Stimulated activated naive CD8-positive, alpha-beta T cell treated with anti-CD3 and anti-CD28 coated beads, Interleukin-15, Interleukin-2, amounts not matched to agents 100 U/mL and 50 U/mL, for 24 hours (primary cell): ENCODE results near the gene ACVR2A.

Experiments used
- ATAC-seq: fragments of 150-1000 bp; cut with Tn5 transposase; one replicate; pipeline ENCODE4 v1.10.0; 2021
- DNase-seq: peaks from one replicate; pipeline ENCODE4 v3.0.0; 2021

The ACVR2A gene

DNA sequence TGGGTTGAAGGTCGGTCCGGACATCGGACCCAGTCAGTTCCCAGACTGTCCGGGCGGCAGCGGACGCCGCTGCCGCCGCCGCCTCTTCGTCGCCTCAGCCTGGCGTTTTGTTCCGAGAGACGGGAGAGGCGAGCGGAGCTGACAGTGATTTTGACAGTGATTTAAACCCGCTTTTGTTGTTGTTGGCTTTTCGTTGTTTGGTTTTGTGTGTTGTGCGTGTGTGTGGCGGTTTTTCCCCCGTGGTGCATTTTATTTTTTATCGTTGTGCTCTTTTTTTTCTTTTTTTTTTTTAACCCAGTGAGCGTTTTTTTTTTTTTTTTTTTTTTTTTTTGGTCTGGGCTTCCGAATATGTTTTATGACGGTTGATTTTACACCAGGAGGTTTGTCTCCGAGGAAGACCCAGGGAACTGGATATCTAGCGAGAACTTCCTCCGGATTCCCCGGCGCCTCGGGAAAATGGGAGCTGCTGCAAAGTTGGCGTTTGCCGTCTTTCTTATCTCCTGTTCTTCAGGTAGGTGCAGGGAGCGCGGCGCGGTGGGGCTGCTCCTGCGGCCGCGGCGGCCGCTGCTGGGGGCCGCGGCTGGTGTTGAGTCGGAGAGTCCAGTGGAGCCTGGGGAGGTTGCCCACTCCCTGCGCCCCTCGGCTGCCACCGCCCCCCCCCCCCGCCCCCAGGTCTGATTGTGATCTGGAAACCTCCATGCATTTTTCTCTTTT is at the start of gene ACVR2A:
Gene ACVR2A, plus strand, starts transcription at position 333 of the 714 bp plus-strand sequence. Its CDS starts 124 bp downstream, at position 457.
- peak; percentile 25 for DNase-seq
- peak; percentile 14 for ATAC-seq

DNA sequence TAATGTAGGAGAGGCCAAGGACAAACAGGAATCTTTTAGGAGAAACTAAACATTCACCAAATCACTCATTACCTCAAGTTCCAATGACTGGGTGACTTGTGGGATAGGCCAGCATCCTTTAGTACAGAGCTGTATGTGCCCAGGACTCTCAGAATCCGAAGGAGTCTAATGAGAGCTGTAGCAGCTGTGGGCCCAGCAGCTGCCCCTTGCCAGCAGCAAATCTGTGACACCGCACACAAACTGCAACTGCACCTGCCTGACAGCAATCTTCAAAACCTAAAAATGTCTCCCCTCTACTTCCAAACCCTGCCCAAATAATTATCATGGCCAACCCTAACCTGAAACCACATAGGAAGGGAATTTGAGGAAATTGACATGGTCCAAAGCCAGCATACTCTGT is 44.5 kb upstream of the ACVR2A start:
- ATAC-seq: no peak
- DNase-seq: no peak

DNA sequence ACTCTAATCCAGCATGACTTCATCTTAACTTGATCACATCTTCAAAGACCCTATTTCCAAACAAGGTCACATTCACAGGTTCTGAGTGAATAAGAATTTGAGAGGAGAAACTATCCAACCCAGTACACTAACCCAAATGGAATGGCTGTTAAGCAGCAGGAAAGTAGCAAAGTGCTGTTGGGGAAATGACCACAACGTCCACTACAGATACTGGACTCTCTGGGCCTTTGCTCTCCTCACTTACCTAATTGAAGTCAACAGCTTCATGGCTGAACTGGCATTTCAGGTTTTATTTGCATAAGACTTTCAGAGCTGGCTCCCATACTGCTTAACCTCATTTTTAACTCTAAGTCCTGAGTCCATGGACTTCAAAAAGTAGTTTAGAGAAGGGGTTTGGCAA is 38.0 kb upstream of the ACVR2A start:
- no peak for DNase-seq
- ATAC-seq: no peak

DNA sequence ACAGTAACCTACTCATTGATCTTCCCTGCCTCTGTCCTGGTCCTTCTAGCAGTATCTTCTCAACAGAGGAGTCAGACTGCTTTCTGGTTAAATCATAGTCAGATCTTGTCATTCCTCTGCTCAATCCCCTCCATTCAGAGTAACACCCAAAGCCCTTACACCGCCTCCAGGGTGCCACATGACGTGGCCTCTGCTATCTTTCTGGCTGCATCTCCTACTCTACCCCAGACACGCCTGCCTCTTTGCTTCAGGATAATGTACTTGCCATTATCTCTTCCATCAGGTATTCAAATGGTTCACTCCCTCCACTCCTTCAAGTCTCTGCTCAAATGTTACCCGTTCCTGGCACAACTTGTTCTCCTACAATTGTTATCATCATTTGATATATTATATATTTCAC is 36.3 kb upstream of the ACVR2A start:
- DNase-seq (no peak), ATAC-seq (no peak)

DNA sequence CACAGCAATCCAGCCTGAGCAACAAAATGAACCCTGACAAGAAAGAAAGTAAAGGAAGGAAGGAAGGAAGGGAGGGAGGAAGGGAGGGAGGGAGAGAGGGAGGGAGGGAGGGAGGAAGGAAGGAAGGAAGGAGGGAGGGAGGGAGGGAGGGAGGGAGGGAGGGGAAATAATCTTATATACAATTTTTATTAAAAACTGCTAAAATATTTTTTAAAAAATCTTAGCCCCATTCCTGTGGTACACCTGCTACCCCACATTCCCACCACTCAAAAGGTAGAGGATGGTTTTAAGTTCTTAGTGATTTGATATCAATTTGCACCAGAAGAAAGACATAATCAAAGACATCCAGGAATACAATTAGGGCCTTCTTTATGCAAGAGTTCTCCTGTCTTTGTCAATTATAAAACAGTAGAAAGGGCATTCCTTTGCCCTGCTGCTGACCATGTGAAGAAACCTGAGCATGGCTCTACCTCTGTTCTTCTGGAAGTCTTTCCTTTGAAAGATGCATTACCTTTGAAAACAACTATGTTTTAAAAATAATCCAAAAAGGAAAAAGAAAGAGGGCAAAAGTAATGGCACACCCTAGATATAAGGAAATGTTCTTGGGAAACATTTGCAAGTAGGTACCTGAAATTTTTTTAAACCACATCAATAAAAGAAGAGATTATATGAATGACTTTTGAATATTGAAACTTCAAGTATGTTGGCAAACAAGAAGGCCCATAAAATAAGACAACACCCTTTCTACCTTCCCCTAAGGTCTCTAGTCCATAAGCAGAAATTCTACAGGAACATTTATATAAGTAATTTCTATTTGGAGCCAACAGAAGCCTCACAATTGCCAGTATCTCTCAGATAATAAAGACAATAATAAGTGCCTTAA is 33.7 kb upstream of the ACVR2A start:
- no peak for ATAC-seq
- no peak for DNase-seq

DNA sequence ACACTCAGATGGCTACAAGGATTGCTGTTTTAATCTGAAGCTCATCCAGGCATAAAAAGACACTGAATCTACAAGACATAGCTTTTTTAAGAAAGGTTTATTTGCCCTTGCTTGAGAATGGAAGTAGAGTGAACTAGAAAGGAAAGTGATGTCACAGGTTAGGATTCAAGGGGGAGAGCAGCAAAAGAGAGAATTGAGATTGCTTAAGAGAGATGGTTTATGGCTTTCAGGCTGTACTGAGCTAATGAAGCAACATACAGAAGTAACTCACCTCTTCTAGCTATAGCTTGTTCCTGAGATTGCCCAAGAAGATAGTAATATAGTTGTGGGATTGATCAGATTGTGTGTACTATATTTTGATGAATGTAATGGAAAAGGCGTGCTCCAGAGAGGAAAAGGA is 26.1 kb upstream of the ACVR2A start:
- DNase-seq: no peak
- no peak for ATAC-seq

DNA sequence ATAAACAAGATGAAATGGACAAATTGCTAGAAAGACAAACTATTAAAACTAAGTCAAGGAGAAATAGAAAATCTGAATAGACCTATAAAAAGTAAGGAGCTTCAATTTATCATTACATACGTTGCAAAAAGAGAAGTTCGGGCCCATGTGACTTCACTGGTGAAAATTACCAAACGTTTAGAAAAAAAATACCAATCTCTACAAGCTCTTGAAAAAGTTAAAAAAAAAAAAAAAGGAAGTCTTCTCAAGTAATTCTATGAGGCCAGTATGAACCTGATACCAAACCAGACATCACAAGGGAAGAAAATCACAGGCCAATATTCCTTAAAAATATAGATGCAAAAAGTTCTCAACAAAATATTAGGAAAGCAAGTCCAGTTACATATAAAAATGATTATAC is 20.2 kb upstream of the ACVR2A start:
- ATAC-seq: no peak
- DNase-seq: no peak

DNA sequence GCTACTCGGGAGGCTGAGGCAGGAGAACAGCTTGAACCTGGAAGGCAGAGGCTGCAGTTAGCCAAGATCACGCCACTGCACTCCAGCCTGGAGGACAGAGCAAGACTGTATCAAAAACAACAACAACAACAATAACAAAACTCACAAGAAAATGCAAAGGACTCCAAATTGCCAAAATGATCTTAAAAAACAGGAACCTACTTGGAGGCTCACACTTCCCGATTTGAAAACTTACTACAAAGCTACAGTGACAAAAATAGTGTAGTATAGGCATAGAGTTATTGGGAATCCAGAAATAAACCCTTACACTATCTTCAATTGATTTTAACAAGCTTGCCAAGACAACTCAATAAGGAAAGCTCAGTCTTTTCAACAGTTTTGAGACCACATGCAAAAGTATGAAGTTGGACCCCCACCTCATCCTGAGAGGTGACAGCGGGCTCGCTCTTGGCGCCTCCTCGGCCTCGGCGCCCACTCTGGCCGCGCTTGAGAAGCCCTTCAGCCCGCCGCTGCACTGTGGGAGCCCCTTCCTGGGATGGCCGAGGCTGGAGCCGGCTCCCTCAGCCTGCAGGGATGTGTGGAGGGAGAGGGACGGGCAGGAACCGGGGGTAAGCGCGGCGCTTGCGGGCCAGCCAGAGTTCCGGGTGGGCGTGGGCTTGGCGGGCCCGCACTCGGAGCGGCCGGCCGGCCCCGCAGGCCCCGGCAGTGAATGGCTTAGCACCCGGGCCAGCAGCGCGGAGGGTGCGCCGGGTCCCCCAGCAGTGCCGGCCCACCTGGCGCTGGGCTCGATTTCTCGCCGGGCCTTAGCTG is 18.3 kb upstream of the ACVR2A start:
- ATAC-seq (no peak), DNase-seq (no peak)

DNA sequence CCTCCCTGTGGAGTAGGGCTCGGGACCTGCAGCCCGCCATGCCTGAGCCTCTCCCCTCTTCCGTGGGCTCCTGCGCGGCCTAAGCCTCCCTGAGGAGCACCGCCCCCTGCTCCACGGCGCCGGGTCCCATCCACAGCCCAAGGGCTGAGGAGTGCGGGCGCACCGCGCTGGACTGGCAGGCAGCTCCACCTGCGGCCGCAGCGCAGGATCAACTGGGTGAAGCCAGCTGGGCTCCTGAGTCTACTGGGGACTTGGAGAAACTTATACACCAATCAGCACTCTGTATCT is 17.8 kb upstream of the ACVR2A start:
- ATAC-seq: no peak
- no peak for DNase-seq

DNA sequence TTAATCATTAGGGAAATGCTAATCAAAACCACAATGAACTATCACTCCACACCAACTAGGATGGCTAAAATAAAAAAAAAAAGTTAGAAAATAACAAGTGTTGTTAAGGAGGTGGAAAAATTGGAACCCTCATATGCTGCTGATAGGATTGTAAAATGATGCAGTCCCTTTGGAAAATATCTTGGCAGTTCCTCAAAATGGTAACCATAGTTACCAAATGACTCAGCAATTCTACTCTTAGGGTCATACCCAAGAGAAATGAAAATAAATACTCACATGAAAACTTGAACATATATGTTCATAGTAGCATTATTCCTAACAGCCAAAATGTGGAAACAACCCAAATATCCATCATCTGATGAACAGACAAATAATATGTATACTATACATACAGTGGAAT is 15.7 kb upstream of the ACVR2A start:
- DNase-seq (no peak), ATAC-seq (no peak)

DNA sequence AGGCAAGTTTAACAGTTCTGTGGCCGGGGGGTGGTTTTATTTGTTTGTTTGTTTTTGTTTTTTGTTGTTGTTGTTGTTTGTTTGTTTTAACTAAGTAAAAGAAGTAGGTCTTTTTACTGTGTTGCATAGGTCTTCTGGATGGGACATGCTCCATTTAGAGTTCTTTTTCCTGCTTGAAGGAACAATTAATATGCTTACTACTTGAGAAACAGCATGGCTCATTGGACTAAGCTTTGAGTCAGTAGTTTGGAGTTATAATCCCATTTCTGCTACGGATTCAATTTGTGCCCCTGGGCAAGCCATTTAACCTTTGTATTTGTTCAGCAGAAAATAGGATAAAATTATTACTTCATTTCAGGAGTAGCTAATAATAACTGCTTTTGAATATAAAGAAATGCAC is 8.7 kb upstream of the ACVR2A start:
- DNase-seq (no peak), ATAC-seq (no peak)

DNA sequence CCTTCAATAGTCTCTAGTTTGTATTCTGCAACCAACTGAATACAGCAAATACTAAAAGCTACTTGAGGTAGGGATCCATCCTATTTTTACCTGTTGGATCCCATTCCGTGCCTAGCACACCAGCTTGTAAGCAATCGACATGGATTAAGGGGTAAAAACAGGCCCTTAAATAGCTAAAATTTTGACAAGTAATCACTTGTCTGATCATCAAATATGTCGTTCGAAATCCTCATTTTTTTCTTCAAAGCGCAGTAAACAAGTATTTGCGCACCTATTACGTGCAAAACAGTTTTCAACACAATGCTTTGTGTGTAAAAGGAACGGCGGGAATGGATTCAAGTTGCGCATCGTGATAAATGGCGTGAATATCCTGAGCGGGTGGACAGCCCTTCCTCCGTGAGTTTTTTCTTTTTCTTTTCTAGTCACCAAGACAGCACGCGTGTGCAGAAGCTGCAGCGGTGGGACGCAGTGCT is 1.4 kb upstream of the ACVR2A start:
- no peak for DNase-seq

DNA sequence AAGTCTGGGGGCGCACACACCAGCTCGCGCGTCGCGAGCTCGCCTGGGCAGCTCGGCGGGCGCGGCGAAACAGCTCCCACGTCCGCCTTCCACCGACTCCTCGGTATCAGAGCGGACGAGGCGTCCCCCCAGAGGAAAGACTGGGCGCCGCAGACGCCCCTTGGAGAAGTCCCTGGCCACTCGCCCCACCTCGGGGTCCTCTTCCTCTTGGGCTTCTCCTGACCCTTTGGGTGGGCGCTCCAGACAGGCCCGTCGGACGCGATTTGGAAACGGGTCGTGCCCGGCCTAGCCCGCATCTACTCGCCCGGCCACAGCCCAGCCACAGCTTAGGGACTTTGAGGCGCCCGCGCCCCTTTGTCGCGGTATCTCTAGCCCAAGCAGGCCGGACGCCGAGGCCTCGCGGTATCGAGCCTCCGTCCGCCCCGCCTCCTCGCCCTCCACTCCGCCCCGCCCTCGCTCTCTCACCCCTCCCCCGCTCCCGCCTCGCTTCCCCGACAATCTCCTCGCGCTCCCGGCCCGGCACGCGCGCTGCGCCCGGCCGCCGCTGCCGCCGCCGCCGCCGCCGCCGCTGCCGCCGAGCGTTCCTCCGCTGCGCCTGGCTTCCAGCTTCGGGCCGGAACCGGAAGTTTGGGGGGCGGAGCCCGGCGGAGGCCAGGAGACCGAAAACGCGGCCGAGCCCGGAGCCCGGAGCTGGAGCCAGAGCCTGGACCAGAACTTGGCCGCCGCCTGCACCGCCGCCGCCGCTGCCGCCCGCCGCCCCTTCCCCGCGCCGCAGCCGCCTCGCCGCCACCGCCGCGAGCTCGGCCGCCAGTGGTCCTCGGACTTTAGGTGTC is 749 bp upstream of the ACVR2A start:
- DNase-seq: peak; percentile 89
- ATAC-seq: peak; percentile 82

More for the DNA sequence above, 1.4 kb upstream of the ACVR2A start:
- no peak for ATAC-seq

DNA sequence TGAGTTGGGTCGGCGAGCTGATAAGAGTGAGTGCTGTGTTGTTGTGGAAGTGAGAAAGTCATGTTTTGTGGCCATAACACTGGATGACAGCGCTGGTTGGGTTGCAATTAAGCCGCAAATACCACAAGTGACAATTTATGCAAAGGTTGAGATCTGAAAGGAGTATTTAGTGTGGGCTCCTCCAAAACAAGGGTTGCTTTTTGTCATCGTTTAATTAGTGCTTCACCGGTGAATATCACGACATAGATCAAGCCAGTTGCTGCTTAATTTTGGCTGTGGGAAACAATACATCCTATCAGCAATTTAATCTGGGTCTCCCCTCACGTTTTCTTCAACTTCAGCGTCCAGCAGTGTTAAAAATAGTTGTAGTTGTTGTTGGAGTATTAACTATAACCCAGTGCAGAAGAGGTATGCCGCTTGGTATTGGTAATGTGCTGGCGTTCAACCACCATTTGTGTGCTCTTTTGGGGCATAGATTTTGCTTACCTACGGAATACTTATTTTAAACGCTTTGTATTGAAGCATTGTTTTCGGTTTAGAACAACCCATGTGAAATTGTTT is 662 bp downstream of the ACVR2A start:
- ATAC-seq: peak; percentile 61
- peak; percentile 40 for DNase-seq

DNA sequence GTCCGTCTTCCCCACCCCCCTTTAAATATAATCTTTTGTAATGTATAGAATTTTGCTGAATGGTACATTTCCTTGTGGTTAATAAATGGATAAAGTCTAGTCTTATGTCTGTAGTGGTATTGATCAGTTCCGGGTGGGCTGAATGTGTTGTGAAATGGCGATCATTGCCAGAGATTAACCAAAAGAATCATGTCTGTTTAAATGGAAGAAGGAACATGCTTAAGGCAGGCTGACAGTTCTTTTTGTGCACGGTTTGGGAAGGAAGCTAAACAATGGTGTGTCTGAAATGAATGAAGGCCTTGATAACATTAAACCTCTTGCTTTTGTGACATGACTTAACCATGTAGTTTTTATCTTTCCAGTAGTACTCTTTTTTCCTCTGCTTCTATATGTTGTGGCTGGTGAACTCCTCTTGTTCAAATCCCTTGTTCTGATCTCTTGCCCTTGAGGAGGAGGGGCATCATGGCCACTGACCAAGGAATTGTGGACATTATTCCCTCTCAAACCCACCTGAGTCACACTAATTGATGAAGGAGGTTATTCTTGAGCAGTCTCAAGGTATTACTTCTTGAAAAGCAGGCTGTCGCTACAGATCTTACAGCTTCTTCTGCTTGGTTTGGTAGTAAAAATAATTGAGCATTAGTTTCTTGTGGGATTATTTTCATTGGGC is 1.7 kb downstream of the ACVR2A start:
- no peak for ATAC-seq
- no peak for DNase-seq

DNA sequence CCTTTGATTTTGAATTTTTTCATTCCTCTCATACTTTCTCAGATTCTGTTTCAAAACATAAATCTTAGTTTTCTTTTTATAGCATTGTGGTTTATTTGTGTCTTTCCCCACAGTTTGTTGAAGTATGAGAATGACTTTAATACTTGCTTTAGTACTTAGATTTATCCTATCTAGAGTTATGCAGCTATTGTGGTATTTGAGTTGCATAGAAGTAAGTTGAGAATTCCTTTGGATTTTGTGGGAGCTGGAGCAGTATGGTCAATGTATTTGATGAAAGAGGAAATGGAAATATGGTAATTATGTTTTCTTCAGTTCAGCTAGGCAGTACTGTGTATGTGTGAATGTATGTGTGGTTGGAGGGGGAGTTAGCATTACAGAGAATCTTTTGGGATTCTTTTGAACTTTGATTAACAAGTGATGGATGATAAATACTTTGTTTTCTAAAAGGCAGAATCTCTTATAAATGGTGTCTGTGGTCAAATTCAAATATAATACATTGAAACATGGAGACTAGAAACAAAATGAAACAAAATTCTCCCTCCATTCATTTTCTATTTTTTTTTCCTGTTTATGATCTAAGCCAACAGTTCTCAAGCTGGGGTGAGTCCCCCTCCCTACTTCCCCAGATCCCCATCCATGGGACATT is 3.0 kb downstream of the ACVR2A start:
- no peak for ATAC-seq
- DNase-seq: no peak

DNA sequence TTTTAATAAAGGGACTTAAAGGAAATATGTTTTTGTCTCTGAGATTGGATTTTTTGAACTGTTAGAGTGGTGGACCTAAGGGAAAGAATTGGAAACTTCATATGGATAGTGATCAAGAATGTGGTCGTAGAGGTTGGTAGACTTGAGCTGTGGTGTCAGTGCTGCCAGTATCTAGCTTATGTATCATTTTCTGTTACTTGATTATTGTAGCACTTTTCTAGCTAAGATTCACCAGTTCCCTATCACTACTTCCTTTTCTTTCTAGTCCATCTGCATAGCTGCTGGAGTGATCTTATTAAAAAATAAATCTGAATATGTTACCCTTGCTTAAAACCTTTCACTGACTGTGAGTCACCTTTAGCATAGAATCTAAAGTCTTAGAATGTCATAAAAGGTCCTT is 6.0 kb downstream of the ACVR2A start:
- ATAC-seq: peak; percentile 32
- DNase-seq: no peak

DNA sequence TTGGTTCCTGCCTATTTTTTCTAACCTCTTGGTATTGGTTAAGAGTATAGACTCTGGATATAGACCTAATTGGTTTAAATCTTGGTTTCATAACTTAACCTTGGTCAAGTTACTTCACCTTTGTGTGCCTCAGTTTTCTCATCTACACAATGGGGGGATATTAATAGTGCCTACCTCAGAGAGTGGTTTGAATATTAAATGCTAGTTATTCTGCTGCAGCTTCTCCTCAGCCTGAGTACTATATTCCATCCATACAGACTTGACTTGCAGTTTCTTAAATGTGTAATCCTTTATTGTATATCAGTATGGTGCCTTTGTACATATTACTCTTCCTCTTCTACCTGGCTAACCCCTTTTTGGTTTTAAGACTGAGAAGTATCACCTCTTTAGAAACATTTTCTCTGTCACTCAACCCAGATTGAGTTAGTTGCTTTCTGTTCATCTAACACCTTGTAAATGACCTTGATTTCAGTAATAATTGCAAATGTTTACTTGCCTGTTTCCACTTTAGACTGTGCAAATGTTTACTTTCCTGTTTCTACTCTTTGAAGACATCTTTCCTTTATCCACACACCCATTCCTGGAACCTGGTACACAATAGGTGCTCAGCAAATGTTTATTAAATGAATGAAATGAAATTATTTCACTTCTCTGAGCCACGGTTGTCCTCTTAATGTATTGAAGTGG is 6.6 kb downstream of the ACVR2A start:
- no peak for ATAC-seq
- no peak for DNase-seq

DNA sequence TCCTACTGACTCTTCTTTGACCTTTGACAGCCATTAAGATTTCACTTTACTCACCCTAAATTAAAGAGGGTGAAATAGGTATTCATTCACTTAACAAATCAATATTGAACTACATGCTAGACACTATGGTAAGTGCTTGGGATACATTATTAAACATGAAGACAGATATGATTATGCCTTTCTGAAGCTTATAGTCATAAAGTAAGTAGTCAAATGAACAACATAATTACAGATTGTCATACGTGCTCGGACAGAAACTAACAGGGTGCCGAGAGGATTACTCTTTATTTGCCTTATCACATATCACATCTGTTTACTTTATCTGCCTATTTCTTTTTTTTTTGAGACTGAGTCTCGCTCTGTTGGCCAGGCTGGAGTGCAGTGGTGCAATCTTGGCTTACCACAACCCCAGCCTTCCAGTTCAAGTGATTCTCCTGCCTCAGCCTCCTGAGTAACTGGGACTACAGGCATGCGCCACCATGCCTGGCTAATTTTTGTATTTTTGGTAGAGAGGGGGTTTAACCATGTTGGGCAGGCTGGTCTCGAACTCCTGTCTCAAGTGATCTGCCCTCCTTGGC is 9.8 kb downstream of the ACVR2A start:
- DNase-seq (no peak), ATAC-seq (no peak)
